GM12891 (cell line): ENCODE data around the gene CLEC11A.

Experiments
- PAX5 ChIP-seq: IDR thresholded peaks from 2 replicates; pipeline ENCODE4 v1.6.1; 2011; ENCODE audit warnings: low read length, moderate library complexity, mild to moderate bottlenecking; ENCODE audit not compliant: insufficient read depth, severe bottlenecking
- POLR2A ChIP-seq: IDR thresholded peaks from 2 replicates; pipeline ENCODE4 v1.6.1; 2011; ENCODE audit warnings: low read depth, low read length, control low read depth
- POLR2AphosphoS5 ChIP-seq: IDR thresholded peaks from 2 replicates; pipeline ENCODE4 v1.6.1; 2011; ENCODE audit warnings: low read depth, low read length, control low read depth
- POU2F2 ChIP-seq: IDR thresholded peaks from 2 replicates; pipeline ENCODE4 v1.6.1; 2011; ENCODE audit warnings: low read depth, mild to moderate bottlenecking, control low read depth, low read length, moderate library complexity

- no peak for TF ChIP-seq POLR2AphosphoS5
- TF ChIP-seq PAX5 = no peak
- TF ChIP-seq POLR2A = no peak
- no peak for TF ChIP-seq POU2F2
Observed at GRCh38 chr19:50694815-50695145, 28.4 kb upstream of the CLEC11A start.
